Fibroblast of pulmonary artery (primary cell): ENCODE results near the gene RAD51D.

ENCODE experiments used
- DNase-seq: peaks from one replicate; pipeline ENCODE4 v3.0.0-alpha.2; 2010; ENCODE audit warnings: low read depth
- H3K4me3 ChIP-seq: replicated peaks from 2 replicates; pipeline ENCODE4 v1.5.1; 2011; ENCODE audit warnings: low read depth, mild to moderate bottlenecking, control low read depth, low read length, moderate library complexity
- TF ChIP-seq, protein P1 (sequence below): IDR thresholded peaks from 2 replicates; pipeline ENCODE4 v1.5.1; 2011; ENCODE audit warnings: mild to moderate bottlenecking, control low read depth, low read length, inconsistent platforms; ENCODE audit errors: missing control alignments

Gene RAD51D

GRCh38 chr17:35065880-35066279 is 53.8 kb downstream of the RAD51D start:
- TF ChIP-seq, protein P1, sequence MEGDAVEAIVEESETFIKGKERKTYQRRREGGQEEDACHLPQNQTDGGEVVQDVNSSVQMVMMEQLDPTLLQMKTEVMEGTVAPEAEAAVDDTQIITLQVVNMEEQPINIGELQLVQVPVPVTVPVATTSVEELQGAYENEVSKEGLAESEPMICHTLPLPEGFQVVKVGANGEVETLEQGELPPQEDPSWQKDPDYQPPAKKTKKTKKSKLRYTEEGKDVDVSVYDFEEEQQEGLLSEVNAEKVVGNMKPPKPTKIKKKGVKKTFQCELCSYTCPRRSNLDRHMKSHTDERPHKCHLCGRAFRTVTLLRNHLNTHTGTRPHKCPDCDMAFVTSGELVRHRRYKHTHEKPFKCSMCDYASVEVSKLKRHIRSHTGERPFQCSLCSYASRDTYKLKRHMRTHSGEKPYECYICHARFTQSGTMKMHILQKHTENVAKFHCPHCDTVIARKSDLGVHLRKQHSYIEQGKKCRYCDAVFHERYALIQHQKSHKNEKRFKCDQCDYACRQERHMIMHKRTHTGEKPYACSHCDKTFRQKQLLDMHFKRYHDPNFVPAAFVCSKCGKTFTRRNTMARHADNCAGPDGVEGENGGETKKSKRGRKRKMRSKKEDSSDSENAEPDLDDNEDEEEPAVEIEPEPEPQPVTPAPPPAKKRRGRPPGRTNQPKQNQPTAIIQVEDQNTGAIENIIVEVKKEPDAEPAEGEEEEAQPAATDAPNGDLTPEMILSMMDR, result no peak
- H3K4me3 ChIP-seq, result no peak overlapping the region
- DNase-seq, result no peak

- no peak overlapping the region for H3K4me3 ChIP-seq
- TF ChIP-seq, protein P1, result no peak
- no peak for DNase-seq
Measured at GRCh38 chr17:35064516-35065215, 55.0 kb downstream of the RAD51D start.

GRCh38 chr17:35063514-35064223 is 56.0 kb downstream of the RAD51D start, which contains the start of gene RFFL:
RFFL (minus strand) TSS chr17:35063707; CDS start chr17:35026553, 37,154 bp downstream.
- peak; percentile 98 for DNase-seq
- TF ChIP-seq, protein P1, result peak; percentile 4
- peak within 1 kb of the TSS; percentile 43 for H3K4me3 ChIP-seq

GRCh38 chr17:35062308-35062707 is 57.4 kb downstream of the RAD51D start:
- no peak overlapping the region for H3K4me3 ChIP-seq
- TF ChIP-seq, protein P1, result no peak
- DNase-seq, result no peak

GRCh38 chr17:35057332-35057915 is 62.2 kb downstream of the RAD51D start:
- H3K4me3 ChIP-seq, result no peak overlapping the region
- no peak for DNase-seq
- TF ChIP-seq, protein P1, result no peak

DNA sequence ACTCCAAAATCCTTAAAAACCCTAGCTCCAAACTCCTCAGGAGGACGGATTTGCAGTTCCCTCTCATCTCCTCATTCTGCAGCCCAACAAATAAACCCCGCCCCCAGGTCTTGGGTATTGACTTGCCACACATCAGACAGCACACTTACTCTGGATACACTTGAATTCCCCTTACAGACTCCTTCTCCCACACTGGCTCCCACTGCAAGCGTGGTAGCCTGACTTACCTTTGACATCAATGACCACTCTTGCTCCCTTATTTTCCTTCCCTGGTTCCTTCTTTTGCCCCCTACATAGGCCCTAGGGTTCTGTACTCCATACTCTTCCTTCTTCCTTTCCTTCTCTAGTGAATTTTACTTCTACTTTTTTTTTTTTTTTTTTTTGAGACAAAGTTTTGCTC is 63.6 kb downstream of the RAD51D start:
- DNase-seq, result no peak
- TF ChIP-seq, protein P1, result no peak
- no peak overlapping the region for H3K4me3 ChIP-seq
